ENCODE data around the gene CR1L. TPM values are rescaled to one million over a fixed set of nuclear protein-coding genes. Genes with fewer than 3 reads are reported as not detected.

Gene CR1L
- total RNA-seq, 1 experiment from 2014 or later: not detected

- Histone ChIP-seq H3K27ac (ENCODE audit: low read depth, low read length, poor library complexity, severe bottlenecking) (no peak overlapping the region), H3K4me3 (ENCODE audit: low read depth, low read length, poor library complexity, severe bottlenecking) (no peak overlapping the region), H3K27me3 (replicated peaks; ENCODE audit: insufficient read depth, low read depth, low read length, poor library complexity) (peaks cover 47% of the 10 kb centered on the region), H3K4me1 (ENCODE audit: insufficient read depth, low read length, poor library complexity, severe bottlenecking) (no peaks in the 10 kb centered on the region), H3K9me3 (ENCODE audit: low read depth, low read length, poor library complexity, severe bottlenecking) (no peaks in the 10 kb centered on the region), H3K36me3 (ENCODE audit: insufficient read depth, low read length, poor library complexity, severe bottlenecking) (no peaks in the 10 kb centered on the region)
- DNase-seq (ENCODE audit: low spot score): no peak
- ChIA-PET CTCF (no interaction called here), POLR2A (ENCODE audit: low non-redundant PET) (no interaction called here)
- intact Hi-C loops (cut with micrococcal nuclease; ENCODE audit: unreplicated experiment): no loop called here
- TF ChIP-seq CTCF (conservative IDR thresholded peaks at IDR 0.05; ENCODE audit: low read depth, low read length) (no peak), EZH2 (IDR thresholded peaks at IDR 0.05; ENCODE audit: borderline replicate concordance, low read depth, low read length, poor library complexity, severe bottlenecking) (no peak)
- no TSS peak for BruUV-seq (replicated peaks)
Observed at GRCh38 chr1:207647671-207648333, 2.9 kb downstream of the CR1L start.

GRCh38 chr1:207648334-207649209 is 3.6 kb downstream of the CR1L start:
- intact Hi-C loops (cut with micrococcal nuclease; ENCODE audit: unreplicated experiment): no loop called here
- H3K4me3 ChIP-seq (ENCODE audit: low read depth, low read length, poor library complexity, severe bottlenecking): no peak overlapping the region
- H3K27ac ChIP-seq (ENCODE audit: low read depth, low read length, poor library complexity, severe bottlenecking): no peak overlapping the region
- H3K4me1 ChIP-seq (ENCODE audit: insufficient read depth, low read length, poor library complexity, severe bottlenecking): no peaks in the 10 kb centered on the region
- no peak for TF ChIP-seq EZH2 (IDR thresholded peaks at IDR 0.05; ENCODE audit: borderline replicate concordance, low read depth, low read length, poor library complexity, severe bottlenecking)
- no peaks in the 10 kb centered on the region for H3K9me3 ChIP-seq (ENCODE audit: low read depth, low read length, poor library complexity, severe bottlenecking)
- POLR2A ChIA-PET (ENCODE audit: low non-redundant PET): no interaction called here
- BruUV-seq (replicated peaks): no TSS peak
- CTCF ChIA-PET: no interaction called here
- H3K36me3 ChIP-seq (ENCODE audit: insufficient read depth, low read length, poor library complexity, severe bottlenecking): no peaks in the 10 kb centered on the region
- no peak for DNase-seq (ENCODE audit: low spot score)
- peaks cover 39% of the 10 kb centered on the region for H3K27me3 ChIP-seq (replicated peaks; ENCODE audit: insufficient read depth, low read depth, low read length, poor library complexity)

GRCh38 chr1:207649210-207649753 is 4.3 kb downstream of the CR1L start:
- POLR2A ChIA-PET (ENCODE audit: low non-redundant PET): no interaction called here
- H3K4me3 ChIP-seq (ENCODE audit: low read depth, low read length, poor library complexity, severe bottlenecking): no peak overlapping the region
- CTCF ChIA-PET: no interaction called here
- DNase-seq (ENCODE audit: low spot score): no peak
- H3K4me1 ChIP-seq (ENCODE audit: insufficient read depth, low read length, poor library complexity, severe bottlenecking): no peaks in the 10 kb centered on the region
- no peak for TF ChIP-seq EZH2 (IDR thresholded peaks at IDR 0.05; ENCODE audit: borderline replicate concordance, low read depth, low read length, poor library complexity, severe bottlenecking)
- TF ChIP-seq CTCF (conservative IDR thresholded peaks at IDR 0.05; ENCODE audit: low read depth, low read length): no peak
- no TSS peak for BruUV-seq (replicated peaks)
- H3K36me3 ChIP-seq (ENCODE audit: insufficient read depth, low read length, poor library complexity, severe bottlenecking): no peaks in the 10 kb centered on the region
- intact Hi-C loops (cut with micrococcal nuclease; ENCODE audit: unreplicated experiment): no loop called here
- no peak overlapping the region for H3K27ac ChIP-seq (ENCODE audit: low read depth, low read length, poor library complexity, severe bottlenecking)
- H3K9me3 ChIP-seq (ENCODE audit: low read depth, low read length, poor library complexity, severe bottlenecking): no peaks in the 10 kb centered on the region
- peaks cover 42% of the 10 kb centered on the region for H3K27me3 ChIP-seq (replicated peaks; ENCODE audit: insufficient read depth, low read depth, low read length, poor library complexity)

Data from A673 (cell line).